ENCODE results near the gene DEPDC1.

DEPDC1 gene

DNA sequence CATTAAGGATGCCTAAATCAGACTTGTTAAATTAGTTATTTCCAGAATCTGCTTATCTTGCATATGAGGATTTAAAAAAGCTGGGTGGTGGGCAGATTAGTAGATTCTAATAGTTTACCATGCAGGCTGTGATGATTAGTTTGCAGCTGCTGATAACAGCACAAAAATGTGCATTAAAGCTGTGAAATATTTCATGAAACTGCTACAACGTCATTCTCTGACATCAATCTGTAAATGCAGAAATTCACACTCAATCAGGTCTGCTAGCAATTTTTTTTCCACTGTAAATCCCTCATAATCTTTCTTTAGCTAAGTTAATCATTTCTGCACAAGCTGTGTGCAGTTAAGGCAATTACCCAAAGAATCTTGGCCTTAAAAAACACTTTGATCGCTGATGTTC, 37.8 kb downstream of the DEPDC1 start:
- no peak for ATAC-seq
- TF ChIP-seq, protein P1, sequence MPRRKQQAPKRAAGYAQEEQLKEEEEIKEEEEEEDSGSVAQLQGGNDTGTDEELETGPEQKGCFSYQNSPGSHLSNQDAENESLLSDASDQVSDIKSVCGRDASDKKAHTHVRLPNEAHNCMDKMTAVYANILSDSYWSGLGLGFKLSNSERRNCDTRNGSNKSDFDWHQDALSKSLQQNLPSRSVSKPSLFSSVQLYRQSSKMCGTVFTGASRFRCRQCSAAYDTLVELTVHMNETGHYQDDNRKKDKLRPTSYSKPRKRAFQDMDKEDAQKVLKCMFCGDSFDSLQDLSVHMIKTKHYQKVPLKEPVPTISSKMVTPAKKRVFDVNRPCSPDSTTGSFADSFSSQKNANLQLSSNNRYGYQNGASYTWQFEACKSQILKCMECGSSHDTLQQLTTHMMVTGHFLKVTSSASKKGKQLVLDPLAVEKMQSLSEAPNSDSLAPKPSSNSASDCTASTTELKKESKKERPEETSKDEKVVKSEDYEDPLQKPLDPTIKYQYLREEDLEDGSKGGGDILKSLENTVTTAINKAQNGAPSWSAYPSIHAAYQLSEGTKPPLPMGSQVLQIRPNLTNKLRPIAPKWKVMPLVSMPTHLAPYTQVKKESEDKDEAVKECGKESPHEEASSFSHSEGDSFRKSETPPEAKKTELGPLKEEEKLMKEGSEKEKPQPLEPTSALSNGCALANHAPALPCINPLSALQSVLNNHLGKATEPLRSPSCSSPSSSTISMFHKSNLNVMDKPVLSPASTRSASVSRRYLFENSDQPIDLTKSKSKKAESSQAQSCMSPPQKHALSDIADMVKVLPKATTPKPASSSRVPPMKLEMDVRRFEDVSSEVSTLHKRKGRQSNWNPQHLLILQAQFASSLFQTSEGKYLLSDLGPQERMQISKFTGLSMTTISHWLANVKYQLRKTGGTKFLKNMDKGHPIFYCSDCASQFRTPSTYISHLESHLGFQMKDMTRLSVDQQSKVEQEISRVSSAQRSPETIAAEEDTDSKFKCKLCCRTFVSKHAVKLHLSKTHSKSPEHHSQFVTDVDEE (CRISPR knock-in tag; IDR thresholded peaks at IDR 0.05), result no peak
- TF ChIP-seq ZC3H10 (CRISPR knock-in tag; IDR thresholded peaks at IDR 0.05), result no peak
- TF ChIP-seq ESRRG (CRISPR knock-in tag; IDR thresholded peaks at IDR 0.05), result no peak
- no peak for TF ChIP-seq BACH2 (CRISPR knock-in tag; IDR thresholded peaks at IDR 0.05; ENCODE audit: borderline replicate concordance)
- no peak for TF ChIP-seq ZFP30 (CRISPR knock-in tag; IDR thresholded peaks at IDR 0.05)
- no peak for TF ChIP-seq TCF4 (CRISPR knock-in tag; IDR thresholded peaks at IDR 0.05; ENCODE audit: borderline replicate concordance)
- TF ChIP-seq TOX (CRISPR knock-in tag; IDR thresholded peaks at IDR 0.05; ENCODE audit: borderline replicate concordance), result no peak
- TF ChIP-seq, protein P2, sequence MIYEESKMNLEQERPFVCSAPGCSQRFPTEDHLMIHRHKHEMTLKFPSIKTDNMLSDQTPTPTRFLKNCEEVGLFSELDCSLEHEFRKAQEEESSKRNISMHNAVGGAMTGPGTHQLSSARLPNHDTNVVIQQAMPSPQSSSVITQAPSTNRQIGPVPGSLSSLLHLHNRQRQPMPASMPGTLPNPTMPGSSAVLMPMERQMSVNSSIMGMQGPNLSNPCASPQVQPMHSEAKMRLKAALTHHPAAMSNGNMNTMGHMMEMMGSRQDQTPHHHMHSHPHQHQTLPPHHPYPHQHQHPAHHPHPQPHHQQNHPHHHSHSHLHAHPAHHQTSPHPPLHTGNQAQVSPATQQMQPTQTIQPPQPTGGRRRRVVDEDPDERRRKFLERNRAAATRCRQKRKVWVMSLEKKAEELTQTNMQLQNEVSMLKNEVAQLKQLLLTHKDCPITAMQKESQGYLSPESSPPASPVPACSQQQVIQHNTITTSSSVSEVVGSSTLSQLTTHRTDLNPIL (CRISPR knock-in tag; IDR thresholded peaks at IDR 0.05; ENCODE audit: low read depth), result no peak
- no peak for TF ChIP-seq CSDC2 (CRISPR knock-in tag; IDR thresholded peaks at IDR 0.05)
- TF ChIP-seq ZFP3 (CRISPR knock-in tag; IDR thresholded peaks at IDR 0.05), result no peak
- TF ChIP-seq, protein P3, sequence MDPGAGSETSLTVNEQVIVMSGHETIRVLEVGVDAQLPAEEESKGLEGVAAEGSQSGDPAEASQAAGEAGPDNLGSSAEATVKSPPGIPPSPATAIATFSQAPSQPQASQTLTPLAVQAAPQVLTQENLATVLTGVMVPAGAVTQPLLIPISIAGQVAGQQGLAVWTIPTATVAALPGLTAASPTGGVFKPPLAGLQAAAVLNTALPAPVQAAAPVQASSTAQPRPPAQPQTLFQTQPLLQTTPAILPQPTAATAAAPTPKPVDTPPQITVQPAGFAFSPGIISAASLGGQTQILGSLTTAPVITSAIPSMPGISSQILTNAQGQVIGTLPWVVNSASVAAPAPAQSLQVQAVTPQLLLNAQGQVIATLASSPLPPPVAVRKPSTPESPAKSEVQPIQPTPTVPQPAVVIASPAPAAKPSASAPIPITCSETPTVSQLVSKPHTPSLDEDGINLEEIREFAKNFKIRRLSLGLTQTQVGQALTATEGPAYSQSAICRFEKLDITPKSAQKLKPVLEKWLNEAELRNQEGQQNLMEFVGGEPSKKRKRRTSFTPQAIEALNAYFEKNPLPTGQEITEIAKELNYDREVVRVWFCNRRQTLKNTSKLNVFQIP (CRISPR knock-in tag; IDR thresholded peaks at IDR 0.05; ENCODE audit: borderline replicate concordance, low read depth), result no peak
- TF ChIP-seq PPARA (CRISPR knock-in tag; IDR thresholded peaks at IDR 0.05; ENCODE audit: borderline replicate concordance), result no peak
- TF ChIP-seq, protein P4, sequence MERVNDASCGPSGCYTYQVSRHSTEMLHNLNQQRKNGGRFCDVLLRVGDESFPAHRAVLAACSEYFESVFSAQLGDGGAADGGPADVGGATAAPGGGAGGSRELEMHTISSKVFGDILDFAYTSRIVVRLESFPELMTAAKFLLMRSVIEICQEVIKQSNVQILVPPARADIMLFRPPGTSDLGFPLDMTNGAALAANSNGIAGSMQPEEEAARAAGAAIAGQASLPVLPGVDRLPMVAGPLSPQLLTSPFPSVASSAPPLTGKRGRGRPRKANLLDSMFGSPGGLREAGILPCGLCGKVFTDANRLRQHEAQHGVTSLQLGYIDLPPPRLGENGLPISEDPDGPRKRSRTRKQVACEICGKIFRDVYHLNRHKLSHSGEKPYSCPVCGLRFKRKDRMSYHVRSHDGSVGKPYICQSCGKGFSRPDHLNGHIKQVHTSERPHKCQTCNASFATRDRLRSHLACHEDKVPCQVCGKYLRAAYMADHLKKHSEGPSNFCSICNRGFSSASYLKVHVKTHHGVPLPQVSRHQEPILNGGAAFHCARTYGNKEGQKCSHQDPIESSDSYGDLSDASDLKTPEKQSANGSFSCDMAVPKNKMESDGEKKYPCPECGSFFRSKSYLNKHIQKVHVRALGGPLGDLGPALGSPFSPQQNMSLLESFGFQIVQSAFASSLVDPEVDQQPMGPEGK (CRISPR knock-in tag; IDR thresholded peaks at IDR 0.05; ENCODE audit: borderline replicate concordance), result no peak
- TF ChIP-seq ZNF8 (CRISPR knock-in tag; IDR thresholded peaks at IDR 0.05), result no peak
- TF ChIP-seq RARB (CRISPR knock-in tag; IDR thresholded peaks at IDR 0.05), result no peak

DNA sequence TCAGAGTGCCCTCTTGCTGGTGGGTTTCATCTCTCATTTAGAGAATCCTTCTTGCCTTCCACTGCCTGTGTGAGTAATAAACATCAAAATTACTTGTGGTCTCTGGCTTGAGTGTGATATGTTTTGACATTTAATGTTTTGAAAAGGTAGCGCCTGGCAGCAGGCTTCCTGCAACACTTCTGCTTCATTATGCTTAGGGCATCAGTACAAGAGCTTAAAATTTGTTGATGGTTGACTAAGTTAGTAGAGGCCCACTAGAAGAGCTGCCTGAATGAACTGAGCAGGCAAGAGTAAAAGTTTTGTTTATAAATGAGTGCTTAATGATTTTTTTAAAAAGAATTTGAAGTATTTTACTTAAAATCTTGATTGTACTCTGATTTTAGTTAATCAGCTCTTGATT, 40.7 kb downstream of the DEPDC1 start:
- TF ChIP-seq OSR1 (CRISPR knock-in tag; IDR thresholded peaks at IDR 0.05) (no peak), ZFP3 (CRISPR knock-in tag; IDR thresholded peaks at IDR 0.05) (no peak), PPARA (CRISPR knock-in tag; IDR thresholded peaks at IDR 0.05; ENCODE audit: borderline replicate concordance) (no peak), GLIS3 (CRISPR knock-in tag; IDR thresholded peaks at IDR 0.05) (no peak), ARNTL (CRISPR knock-in tag; IDR thresholded peaks at IDR 0.05; ENCODE audit: borderline replicate concordance, low read depth) (no peak), BACH2 (CRISPR knock-in tag; IDR thresholded peaks at IDR 0.05; ENCODE audit: borderline replicate concordance) (no peak), ZFP30 (CRISPR knock-in tag; IDR thresholded peaks at IDR 0.05) (no peak), ESRRG (CRISPR knock-in tag; IDR thresholded peaks at IDR 0.05) (no peak), ZNF70 (CRISPR knock-in tag; IDR thresholded peaks at IDR 0.05) (no peak), ZC3H10 (CRISPR knock-in tag; IDR thresholded peaks at IDR 0.05) (no peak), ZNF8 (CRISPR knock-in tag; IDR thresholded peaks at IDR 0.05) (no peak), CSDC2 (CRISPR knock-in tag; IDR thresholded peaks at IDR 0.05) (no peak), ISL1 (CRISPR knock-in tag; IDR thresholded peaks at IDR 0.05) (no peak), RARB (CRISPR knock-in tag; IDR thresholded peaks at IDR 0.05) (no peak)
- TF ChIP-seq, protein P5, sequence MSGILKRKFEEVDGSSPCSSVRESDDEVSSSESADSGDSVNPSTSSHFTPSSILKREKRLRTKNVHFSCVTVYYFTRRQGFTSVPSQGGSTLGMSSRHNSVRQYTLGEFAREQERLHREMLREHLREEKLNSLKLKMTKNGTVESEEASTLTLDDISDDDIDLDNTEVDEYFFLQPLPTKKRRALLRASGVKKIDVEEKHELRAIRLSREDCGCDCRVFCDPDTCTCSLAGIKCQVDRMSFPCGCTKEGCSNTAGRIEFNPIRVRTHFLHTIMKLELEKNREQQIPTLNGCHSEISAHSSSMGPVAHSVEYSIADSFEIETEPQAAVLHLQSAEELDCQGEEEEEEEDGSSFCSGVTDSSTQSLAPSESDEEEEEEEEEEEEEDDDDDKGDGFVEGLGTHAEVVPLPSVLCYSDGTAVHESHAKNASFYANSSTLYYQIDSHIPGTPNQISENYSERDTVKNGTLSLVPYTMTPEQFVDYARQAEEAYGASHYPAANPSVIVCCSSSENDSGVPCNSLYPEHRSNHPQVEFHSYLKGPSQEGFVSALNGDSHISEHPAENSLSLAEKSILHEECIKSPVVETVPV (CRISPR knock-in tag; IDR thresholded peaks at IDR 0.05), result no peak
- TF ChIP-seq, protein P1 (CRISPR knock-in tag; IDR thresholded peaks at IDR 0.05), result no peak
- TF ChIP-seq, protein P4 (CRISPR knock-in tag; IDR thresholded peaks at IDR 0.05; ENCODE audit: borderline replicate concordance), result no peak
- TF ChIP-seq, protein P2 (CRISPR knock-in tag; IDR thresholded peaks at IDR 0.05; ENCODE audit: low read depth), result no peak
- no peak for ATAC-seq
